ENCODE results near the gene TSPAN11. TPM values are rescaled to one million over a fixed set of nuclear protein-coding genes. Genes with fewer than 3 reads are reported as not detected.

TSPAN11 gene
- total RNA-seq, 4 donors from 2014 or later = 0.64 to 2.8 (median 1.3) TPM

GRCh38 chr12:30880813-30881212, 45.7 kb upstream of the TSPAN11 start:
- no peak overlapping the region for H3K4me3 ChIP-seq
- peaks cover 6% of the 10 kb centered on the region for H3K4me1 ChIP-seq
- WGBS = 90% methylated on average over 3 of the region's 3 CpGs
- no peak overlapping the region for H3K27ac ChIP-seq
- no peaks in the 10 kb centered on the region for H3K9me3 ChIP-seq
- no peaks in the 10 kb centered on the region for H3K27me3 ChIP-seq
- DNase-seq (ENCODE audit: low spot score in 2 of 2) = no peak
- no peaks in the 10 kb centered on the region for H3K36me3 ChIP-seq
- TF ChIP-seq POLR2A (IDR thresholded peaks at IDR 0.05) (no peak), EP300 (IDR thresholded peaks at IDR 0.05) (no peak), POLR2AphosphoS5 (IDR thresholded peaks at IDR 0.05) (no peak)
- TF ChIP-seq, protein P1, sequence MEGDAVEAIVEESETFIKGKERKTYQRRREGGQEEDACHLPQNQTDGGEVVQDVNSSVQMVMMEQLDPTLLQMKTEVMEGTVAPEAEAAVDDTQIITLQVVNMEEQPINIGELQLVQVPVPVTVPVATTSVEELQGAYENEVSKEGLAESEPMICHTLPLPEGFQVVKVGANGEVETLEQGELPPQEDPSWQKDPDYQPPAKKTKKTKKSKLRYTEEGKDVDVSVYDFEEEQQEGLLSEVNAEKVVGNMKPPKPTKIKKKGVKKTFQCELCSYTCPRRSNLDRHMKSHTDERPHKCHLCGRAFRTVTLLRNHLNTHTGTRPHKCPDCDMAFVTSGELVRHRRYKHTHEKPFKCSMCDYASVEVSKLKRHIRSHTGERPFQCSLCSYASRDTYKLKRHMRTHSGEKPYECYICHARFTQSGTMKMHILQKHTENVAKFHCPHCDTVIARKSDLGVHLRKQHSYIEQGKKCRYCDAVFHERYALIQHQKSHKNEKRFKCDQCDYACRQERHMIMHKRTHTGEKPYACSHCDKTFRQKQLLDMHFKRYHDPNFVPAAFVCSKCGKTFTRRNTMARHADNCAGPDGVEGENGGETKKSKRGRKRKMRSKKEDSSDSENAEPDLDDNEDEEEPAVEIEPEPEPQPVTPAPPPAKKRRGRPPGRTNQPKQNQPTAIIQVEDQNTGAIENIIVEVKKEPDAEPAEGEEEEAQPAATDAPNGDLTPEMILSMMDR (IDR thresholded peaks at IDR 0.05) = no peak

DNA sequence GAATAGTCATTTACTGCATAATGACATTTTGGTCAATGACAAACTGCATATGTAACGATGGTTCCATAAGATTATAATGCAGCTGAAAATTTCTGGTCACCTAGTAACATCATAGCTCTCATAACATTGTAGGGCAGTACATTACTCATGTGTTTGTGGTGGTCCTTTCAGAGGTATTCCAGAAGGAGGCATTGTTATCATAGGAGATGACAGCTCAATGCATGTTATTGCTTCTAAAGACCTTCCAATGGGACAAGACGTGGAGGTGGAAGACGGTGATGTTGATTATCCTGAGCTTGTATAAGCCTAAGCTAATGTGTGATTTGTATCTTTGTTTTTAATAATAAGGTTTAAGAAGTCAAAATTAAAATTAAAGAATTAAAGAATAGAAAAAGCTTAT, 43.8 kb upstream of the TSPAN11 start:
- peaks cover 6% of the 10 kb centered on the region for H3K4me1 ChIP-seq
- no peak overlapping the region for H3K27ac ChIP-seq
- TF ChIP-seq POLR2A (IDR thresholded peaks at IDR 0.05) (no peak), EP300 (IDR thresholded peaks at IDR 0.05) (no peak), POLR2AphosphoS5 (IDR thresholded peaks at IDR 0.05) (no peak)
- TF ChIP-seq, protein P1 (IDR thresholded peaks at IDR 0.05) = no peak
- no peak overlapping the region for H3K4me3 ChIP-seq
- no peaks in the 10 kb centered on the region for H3K27me3 ChIP-seq
- DNase-seq (ENCODE audit: low spot score in 2 of 2) = no peak
- no peaks in the 10 kb centered on the region for H3K36me3 ChIP-seq
- 67% methylated on average over 3 of the region's 3 CpGs for WGBS
- H3K9me3 ChIP-seq = peaks cover 11% of the 10 kb centered on the region

DNA sequence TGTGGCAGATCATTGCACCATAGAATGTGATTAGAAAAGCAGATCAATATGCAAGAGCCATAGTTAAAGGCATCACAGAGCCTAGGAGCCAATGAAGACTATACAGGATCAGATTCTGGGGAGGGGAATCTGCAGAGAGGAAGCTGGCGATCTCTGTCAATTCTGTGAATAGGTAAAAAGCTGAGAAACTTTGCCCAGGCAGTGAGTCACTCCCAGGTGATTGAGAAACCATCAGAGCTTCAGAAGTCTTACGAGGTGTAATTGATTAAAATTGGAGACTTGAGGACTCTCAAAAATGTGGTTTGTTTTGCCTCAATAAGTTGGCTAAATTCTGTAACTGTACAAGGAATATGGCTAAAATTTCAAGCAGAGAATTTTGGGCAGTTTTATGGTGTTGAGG, 41.7 kb upstream of the TSPAN11 start:
- H3K27me3 ChIP-seq = no peaks in the 10 kb centered on the region
- H3K4me3 ChIP-seq = no peak overlapping the region
- no peak for DNase-seq (ENCODE audit: low spot score in 2 of 2)
- no peak overlapping the region for H3K27ac ChIP-seq
- peaks cover 16% of the 10 kb centered on the region for H3K9me3 ChIP-seq
- H3K4me1 ChIP-seq = peaks cover 2% of the 10 kb centered on the region
- WGBS = 79% methylated on average over 2 of the region's 2 CpGs
- TF ChIP-seq EP300 (IDR thresholded peaks at IDR 0.05) = no peak
- TF ChIP-seq POLR2AphosphoS5 (IDR thresholded peaks at IDR 0.05) = no peak
- TF ChIP-seq POLR2A (IDR thresholded peaks at IDR 0.05) = no peak
- TF ChIP-seq, protein P1 (IDR thresholded peaks at IDR 0.05) = no peak
- H3K36me3 ChIP-seq = no peaks in the 10 kb centered on the region

- no peak overlapping the region for H3K4me3 ChIP-seq
- H3K4me1 ChIP-seq = no peaks in the 10 kb centered on the region
- H3K36me3 ChIP-seq = no peaks in the 10 kb centered on the region
- no peak overlapping the region for H3K27ac ChIP-seq
- no peak for TF ChIP-seq EP300 (IDR thresholded peaks at IDR 0.05)
- no peak for TF ChIP-seq POLR2AphosphoS5 (IDR thresholded peaks at IDR 0.05)
- TF ChIP-seq, protein P1 (IDR thresholded peaks at IDR 0.05) = no peak
- no peak for TF ChIP-seq POLR2A (IDR thresholded peaks at IDR 0.05)
- DNase-seq (ENCODE audit: low spot score in 2 of 2) = no peak
- H3K27me3 ChIP-seq = no peaks in the 10 kb centered on the region
- 95% methylated on average over 2 of the region's 2 CpGs for WGBS
- peaks cover 18% of the 10 kb centered on the region for H3K9me3 ChIP-seq
Observed at GRCh38 chr12:30885321-30885720, 41.2 kb upstream of the TSPAN11 start.

DNA sequence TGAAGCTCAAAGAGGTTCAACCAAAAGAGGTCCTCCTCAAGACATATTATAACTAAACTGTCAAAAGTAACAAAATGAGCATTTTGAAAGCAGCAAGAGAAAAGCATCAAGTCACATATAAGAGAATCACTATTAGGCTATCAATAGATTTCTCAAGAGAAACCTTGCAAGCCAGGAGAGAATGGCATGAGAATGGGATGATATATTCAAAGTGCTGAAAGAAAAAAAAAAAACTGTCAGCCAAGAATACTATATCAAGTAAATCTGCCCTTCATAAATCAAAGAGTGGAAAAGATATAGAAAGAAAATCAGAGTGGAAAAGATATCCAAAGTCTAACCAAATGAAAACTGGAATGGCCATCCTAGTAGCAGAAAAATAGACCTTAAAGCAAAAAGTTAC, 39.3 kb upstream of the TSPAN11 start:
- no peak overlapping the region for H3K27ac ChIP-seq
- TF ChIP-seq EP300 (IDR thresholded peaks at IDR 0.05) = no peak
- TF ChIP-seq, protein P1 (IDR thresholded peaks at IDR 0.05) = no peak
- TF ChIP-seq POLR2AphosphoS5 (IDR thresholded peaks at IDR 0.05) = no peak
- TF ChIP-seq POLR2A (IDR thresholded peaks at IDR 0.05) = no peak
- H3K27me3 ChIP-seq = no peaks in the 10 kb centered on the region
- no peaks in the 10 kb centered on the region for H3K4me1 ChIP-seq
- H3K4me3 ChIP-seq = no peak overlapping the region
- peaks cover 20% of the 10 kb centered on the region for H3K9me3 ChIP-seq
- H3K36me3 ChIP-seq = no peaks in the 10 kb centered on the region
- no peak for DNase-seq (ENCODE audit: low spot score in 2 of 2)

Measured in suprapubic skin (tissue), 4 donors.